Stimulated activated CD8-positive, alpha-beta memory T cell treated with anti-CD3 and anti-CD28 coated beads, Interleukin-7, amount 100 ng/mL, for 4 hours (primary cell): ENCODE results near the gene MUC5AC.
"Not testable (repeated sequence)": the region's sequence is repeated elsewhere in the genome, so short reads cannot be mapped to it uniquely, and the experiment has no call there.

Source experiments
- DNase-seq, 2 donors: peaks; one replicate each; pipeline ENCODE4 v3.0.0-alpha.2; 2020; ENCODE audit warnings: low read depth in 2 of 2

MUC5AC gene

DNA sequence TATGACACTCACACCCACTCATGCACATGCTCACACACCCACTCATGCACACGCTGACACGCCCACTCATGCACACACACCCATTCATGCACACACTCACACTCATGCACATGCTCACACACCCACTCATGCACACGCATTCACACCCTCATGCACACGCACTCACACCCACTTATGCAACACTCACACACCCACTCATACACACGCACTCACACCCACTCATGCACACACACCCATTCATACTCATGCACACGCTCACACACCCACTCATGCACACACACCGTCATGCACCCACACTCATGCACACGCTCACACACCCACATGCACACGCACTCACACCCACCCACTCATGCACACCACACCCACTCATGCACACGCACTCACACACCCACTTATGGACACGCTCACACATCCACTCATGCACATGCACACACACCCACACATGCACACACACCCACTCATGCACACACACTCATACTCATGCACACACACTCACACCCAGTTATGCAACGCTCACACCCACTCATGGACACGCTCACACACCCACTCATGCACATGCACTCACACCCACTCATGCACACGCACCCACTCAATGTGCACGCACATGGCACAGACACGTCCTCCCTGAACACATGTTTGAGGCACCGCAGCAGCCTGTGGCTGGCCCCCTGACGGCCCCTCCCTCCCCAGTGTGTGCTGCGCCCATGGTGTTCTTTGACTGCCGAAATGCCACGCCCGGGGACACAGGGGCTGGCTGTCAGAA, 17.9 kb downstream of the MUC5AC start:
- no peak for DNase-seq

DNA sequence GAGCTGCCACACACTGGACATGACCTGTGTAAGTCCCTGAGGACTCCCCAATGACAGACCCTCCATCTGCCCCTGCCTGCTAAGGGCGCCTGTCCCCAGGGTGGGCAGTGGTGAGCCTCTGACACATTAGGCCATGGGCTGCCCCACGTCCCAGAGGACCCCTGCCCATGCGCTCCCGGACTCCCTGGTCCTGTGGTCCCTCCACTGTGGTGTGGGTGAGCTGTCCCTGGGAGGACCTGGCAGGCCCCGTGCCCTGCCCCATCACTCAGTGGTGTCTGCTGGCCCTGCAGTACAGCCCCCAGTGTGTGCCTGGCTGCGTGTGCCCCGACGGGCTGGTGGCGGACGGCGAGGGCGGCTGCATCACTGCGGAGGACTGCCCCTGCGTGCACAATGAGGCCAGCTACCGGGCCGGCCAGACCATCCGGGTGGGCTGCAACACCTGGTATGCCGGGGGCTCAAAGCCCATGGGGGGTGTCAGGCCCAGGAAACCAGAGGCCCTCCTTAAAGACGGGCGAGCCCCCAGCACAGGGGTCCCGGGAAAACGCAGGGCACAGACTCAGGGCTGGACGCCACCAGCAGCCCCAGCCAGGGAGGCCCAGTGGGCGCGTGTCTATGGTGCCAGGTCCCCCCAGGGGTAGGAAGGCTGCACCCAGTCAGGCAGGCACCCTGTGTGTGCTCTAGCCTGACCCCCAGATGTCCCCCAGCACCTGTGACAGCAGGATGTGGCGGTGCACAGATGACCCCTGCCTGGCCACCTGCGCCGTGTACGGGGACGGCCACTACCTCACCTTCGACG, 18.7 kb downstream of the MUC5AC start:
- no peak for DNase-seq

DNA sequence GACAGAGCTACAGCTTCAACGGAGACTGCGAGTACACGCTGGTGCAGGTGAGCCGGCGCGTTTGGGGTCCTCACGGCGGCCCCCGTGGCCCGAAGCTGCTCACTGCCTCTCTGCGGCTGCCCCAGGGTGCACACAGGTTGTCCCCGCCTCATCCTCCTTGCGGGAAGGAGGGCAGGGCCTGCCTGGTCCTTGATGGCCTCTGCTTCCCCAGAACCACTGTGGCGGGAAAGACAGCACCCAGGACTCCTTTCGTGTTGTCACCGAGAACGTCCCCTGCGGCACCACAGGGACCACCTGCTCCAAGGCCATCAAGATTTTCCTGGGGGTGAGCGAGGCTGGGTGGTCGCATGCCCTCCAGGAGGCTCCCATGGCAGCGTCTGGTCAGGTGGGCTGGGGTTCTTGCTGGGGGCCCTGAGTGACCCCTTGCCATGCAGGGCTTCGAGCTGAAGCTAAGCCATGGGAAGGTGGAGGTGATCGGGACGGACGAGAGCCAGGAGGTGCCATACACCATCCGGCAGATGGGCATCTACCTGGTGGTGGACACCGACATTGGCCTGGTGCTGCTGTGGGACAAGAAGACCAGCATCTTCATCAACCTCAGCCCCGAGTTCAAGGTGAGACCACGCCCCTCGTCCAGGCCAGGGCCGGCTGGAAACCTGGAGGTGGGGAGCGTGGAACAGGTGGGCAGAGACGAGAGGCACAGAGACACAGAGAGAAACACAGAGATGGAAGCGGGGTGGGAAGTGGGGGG, 19.4 kb downstream of the MUC5AC start:
- no peak for DNase-seq

DNA sequence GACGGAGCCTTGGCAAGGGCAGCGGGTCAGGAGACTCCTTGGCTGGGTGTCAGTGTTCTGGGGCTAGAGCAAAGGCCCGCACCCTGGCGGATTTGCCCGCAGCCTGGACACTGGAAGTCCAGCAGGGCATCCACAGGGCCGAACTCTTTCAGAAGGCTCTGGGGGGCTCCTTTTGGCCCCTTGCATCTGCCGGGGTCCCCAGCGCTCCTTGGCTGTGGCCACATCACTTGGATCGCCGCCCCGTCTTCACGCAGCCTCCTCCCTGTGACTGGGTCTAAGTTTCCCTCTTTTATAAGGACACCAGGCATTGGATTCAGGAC, 20.0 kb downstream of the MUC5AC start:
- DNase-seq, result no peak

DNA sequence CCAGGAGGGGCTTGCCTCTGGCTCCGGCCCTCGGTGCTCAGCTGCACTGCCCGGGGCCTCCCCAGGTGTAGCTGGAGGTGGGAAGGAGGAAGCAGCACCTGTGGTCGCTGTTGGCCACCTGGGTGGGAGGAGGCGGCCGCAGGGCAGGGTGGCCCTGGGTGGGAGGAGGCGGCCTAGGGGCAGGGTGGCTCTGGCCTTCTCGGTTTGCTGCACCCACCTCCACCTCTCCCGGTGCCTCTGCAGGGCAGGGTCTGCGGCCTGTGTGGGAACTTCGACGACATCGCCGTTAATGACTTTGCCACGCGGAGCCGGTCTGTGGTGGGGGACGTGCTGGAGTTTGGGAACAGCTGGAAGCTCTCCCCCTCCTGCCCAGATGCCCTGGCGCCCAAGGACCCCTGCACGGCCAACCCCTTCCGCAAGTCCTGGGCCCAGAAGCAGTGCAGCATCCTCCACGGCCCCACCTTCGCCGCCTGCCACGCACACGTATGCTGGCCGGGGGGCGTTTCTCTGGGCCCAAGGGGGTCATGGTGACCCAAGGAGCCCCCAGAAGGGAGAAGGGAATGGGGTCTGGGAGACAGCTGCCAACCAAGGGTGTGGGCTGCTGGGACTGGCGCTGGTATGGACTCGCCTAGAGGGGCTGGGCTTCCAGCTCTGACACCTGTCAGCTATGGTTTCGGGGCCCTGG, 20.6 kb downstream of the MUC5AC start:
- DNase-seq, result no peak

DNA sequence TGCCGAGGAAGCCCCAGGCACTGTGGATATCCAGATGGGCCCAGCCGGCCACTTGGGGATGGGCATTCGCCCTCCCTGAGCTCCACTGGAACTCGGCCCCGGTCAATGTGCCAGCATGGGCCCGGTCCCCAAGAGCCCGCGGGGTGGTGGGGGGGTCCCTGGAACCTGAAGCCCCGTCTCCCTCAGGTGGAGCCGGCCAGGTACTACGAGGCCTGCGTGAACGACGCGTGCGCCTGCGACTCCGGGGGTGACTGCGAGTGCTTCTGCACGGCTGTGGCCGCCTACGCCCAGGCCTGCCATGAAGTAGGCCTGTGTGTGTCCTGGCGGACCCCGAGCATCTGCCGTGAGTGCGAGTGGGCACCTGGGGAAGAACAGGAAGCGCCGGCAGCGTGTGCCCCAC, 21.2 kb downstream of the MUC5AC start:
- no peak for DNase-seq

DNA sequence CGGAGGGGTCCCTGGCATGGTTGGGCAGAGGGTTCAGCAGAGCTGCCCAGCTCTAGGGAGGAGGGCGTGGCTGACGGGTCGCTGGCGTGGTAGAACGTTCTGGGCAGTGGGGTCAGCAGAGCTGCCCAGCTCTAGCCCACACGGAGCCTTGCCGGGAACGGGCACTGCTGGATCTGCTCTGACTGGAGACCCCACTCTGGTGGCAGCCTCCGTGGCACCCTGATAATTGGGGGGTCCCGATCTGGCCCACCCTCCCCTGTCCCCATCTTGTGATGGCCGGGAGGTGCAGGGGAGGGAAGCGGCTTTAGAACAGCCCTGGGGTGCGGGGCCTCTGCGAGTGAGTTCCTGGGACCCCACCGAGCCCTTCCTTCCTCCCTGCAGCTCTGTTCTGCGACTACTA, 21.9 kb downstream of the MUC5AC start:
- DNase-seq, result no peak

DNA sequence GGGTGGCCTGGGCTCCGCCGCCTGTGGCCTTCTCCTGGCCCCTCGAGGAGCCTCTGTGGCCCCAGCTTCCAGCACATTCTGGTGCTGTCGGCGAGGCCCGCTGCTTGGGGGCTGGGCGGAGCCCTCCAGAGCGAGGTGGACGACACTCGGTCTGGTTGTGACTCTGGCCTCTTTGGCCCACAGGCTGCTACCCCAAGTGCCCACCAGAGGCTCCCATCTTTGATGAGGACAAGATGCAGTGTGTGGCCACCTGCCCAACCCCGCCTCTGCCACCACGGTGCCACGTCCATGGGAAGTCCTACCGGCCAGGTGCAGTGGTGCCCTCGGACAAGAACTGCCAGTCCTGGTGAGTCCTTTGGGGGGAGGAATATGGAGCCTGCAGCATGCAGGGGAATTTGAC, 22.4 kb downstream of the MUC5AC start:
- no peak for DNase-seq

DNA sequence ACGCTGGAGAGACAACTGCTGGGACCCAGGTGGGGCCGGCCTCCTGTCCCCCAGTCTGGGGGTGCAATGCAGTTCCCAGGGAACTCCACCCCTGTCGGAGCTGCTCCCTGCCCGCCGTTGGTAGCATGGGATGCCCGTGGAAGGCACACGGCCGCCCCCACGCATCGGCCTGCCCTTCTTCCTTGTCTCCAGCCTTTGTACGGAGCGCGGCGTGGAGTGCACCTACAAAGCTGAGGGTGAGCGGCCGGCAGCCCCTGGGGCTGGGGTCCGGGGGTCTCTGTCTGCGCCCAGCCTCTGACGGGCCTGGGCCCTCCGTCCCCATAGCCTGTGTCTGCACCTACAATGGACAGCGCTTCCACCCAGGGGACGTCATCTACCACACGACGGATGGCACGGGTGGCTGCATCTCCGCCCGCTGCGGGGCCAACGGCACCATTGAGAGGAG, 23.2 kb downstream of the MUC5AC start:
- no peak for DNase-seq

DNA sequence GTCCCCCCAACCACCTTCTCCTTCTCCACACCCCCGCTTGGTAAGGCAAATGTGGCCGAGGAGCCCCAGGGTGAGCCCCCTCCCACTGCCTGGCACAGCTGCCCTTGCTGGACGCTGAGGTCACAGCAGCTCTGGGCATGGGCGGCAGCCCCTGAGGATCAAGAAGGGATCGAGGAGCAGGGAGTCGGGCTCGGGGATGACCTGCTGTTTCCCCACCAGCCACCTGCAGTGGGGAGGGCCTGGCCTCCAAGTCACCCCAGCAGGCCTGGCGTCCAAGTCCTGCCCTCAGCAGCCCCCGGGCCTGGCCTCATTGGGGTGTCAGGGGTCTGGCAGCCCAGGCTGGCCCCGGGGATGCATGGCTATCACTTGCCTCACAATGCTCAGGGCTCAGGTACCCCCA, 23.7 kb downstream of the MUC5AC start:
- DNase-seq, result no peak

DNA sequence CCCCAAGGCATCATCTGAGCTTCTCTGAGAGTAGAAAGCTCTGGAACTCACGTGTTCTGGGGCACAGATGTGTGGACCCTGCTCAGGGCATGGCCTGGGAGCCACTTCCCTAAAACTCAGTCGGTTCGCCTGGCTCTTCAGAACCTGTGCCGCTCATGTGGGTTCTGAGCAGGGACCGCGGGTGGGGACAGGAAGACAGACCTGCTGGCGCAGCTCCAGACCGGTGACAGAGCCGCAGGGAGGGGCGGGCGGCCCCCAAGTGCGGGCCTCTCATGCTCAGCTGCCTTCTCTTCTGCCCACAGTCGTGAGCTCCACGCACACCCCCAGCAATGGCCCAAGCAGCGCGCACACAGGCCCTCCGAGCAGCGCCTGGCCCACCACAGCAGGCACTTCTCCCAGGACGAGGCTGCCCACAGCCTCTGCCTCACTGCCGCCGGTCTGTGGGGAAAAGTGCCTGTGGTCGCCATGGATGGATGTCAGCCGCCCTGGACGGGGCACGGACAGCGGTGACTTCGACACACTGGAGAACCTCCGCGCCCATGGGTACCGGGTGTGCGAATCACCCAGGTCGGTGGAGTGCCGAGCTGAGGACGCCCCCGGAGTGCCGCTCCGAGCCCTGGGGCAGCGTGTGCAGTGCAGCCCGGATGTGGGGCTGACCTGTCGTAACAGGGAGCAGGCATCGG, 24.2 kb downstream of the MUC5AC start:
- DNase-seq, result no peak

DNA sequence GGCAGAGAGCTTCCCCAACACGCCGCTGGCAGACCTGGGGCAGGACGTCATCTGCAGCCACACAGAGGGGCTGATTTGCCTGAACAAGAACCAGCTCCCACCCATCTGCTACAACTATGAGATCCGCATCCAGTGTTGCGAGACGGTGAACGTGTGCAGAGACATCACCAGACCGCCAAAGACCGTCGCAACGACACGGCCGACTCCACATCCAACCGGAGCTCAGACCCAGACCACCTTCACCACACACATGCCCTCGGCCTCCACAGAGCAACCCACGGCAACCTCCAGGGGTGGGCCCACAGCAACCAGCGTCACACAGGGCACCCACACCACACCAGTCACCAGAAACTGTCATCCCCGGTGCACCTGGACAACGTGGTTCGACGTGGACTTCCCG, 26.4 kb downstream of the MUC5AC start:
- DNase-seq, result not testable (repeated sequence)

DNA sequence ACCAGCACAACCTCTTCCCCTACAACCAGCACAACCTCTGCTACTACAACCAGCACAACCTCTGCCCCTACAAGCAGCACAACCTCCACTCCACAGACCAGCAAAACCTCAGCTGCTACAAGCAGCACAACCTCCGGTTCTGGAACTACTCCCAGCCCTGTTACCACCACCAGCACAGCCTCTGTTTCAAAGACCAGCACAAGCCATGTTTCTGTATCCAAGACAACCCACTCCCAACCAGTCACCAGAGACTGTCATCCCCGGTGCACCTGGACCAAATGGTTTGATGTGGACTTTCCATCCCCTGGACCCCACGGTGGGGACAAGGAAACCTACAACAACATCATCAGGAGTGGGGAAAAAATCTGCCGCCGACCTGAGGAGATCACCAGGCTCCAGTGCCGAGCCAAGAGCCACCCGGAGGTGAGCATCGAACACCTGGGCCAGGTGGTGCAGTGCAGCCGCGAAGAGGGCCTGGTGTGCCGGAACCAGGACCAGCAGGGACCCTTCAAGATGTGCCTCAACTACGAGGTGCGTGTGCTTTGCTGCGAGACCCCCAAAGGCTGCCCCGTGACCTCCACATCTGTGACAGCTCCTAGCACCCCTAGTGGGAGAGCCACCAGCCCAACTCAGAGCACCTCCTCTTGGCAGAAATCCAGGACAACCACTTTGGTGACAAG, 30.8 kb downstream of the MUC5AC start:
- not testable (repeated sequence) for DNase-seq

DNA sequence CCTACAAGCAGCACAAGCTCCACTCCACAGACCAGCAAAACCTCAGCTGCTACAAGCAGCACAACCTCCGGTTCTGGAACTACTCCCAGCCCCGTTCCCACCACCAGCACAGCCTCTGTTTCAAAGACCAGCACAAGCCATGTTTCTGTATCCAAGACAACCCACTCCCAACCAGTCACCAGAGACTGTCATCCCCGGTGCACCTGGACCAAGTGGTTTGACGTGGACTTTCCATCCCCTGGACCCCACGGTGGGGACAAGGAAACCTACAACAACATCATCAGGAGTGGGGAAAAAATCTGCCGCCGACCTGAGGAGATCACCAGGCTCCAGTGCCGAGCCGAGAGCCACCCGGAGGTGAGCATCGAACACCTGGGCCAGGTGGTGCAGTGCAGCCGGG, 32.1 kb downstream of the MUC5AC start:
- not testable (repeated sequence) for DNase-seq

DNA sequence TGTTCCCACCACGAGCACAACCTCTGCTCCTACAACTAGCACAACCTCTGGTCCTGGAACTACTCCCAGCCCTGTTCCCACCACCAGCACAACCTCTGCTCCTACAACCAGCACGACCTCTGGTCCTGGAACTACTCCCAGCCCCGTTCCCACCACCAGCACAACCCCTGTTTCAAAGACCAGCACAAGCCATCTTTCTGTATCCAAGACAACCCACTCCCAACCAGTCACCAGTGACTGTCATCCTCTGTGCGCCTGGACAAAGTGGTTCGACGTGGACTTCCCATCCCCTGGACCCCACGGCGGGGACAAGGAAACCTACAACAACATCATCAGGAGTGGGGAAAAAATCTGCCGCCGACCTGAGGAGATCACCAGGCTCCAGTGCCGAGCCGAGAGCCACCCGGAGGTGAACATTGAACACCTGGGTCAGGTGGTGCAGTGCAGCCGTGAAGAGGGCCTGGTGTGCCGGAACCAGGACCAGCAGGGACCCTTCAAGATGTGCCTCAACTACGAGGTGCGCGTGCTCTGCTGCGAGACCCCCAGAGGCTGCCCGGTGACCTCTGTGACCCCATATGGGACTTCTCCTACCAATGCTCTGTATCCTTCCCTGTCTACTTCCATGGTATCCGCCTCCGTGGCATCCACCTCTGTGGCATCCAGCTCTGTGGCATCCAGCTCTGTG, 34.2 kb downstream of the MUC5AC start:
- not testable (repeated sequence) for DNase-seq

DNA sequence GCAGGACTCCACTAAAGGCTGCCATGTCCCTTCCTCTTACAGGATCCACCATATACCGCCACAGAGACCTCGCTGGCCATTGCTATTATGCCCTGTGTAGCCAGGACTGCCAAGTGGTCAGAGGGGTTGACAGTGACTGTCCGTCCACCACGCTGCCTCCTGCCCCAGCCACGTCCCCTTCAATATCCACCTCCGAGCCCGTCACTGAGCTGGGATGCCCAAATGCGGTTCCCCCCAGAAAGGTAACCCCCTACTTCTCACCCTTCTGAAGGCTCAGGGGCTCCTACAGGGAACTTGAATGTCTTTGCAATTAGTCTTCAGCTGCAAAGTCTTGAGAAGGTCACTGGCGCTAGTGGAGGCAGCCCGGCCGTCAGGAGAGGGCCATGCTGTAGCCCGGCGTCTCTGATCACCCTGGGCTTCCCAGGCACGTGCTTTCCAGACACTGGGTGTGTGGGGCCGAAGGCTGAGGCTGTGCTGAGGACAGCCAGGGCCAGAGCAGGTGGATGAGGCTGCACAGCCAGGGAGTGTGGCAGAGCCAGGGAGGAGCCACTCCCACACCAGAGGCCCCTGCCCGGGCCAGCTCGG, 35.1 kb downstream of the MUC5AC start:
- no peak for DNase-seq

DNA sequence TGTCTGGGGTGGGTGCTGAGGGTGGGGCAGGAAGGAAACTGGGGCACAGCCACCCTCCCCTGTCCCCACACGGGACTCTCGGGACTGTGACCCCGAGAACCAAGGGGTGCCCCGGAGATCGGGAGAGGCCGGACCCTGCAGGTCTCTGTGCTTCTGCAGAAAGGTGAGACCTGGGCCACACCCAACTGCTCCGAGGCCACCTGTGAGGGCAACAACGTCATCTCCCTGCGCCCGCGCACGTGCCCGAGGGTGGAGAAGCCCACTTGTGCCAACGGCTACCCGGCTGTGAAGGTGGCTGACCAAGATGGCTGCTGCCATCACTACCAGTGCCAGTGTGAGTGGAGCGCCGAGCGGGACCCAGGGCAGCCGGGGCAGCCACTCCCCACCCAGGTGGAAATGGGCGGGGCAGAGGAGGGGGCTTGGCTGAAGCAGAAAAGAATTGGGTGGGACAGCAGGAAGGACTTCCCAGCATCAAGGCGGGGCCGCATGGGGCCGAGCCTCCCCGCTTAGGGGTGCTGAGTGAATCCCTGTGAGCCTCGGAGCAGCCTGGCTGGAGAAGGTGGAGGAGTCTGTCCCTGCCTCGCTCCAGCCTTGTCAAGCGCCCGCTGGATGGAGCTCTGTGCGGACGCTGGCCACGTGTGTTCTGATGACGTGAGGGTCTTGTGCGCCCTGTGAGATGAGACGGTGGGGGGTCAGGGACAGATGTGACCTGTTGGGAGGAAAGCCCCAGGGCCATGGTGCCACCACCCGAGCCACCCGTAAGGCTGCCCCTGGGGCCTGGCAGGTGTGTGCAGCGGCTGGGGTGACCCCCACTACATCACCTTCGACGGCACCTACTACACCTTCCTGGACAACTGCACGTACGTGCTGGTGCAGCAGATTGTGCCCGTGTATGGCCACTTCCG, 35.8 kb downstream of the MUC5AC start:
- no peak for DNase-seq

DNA sequence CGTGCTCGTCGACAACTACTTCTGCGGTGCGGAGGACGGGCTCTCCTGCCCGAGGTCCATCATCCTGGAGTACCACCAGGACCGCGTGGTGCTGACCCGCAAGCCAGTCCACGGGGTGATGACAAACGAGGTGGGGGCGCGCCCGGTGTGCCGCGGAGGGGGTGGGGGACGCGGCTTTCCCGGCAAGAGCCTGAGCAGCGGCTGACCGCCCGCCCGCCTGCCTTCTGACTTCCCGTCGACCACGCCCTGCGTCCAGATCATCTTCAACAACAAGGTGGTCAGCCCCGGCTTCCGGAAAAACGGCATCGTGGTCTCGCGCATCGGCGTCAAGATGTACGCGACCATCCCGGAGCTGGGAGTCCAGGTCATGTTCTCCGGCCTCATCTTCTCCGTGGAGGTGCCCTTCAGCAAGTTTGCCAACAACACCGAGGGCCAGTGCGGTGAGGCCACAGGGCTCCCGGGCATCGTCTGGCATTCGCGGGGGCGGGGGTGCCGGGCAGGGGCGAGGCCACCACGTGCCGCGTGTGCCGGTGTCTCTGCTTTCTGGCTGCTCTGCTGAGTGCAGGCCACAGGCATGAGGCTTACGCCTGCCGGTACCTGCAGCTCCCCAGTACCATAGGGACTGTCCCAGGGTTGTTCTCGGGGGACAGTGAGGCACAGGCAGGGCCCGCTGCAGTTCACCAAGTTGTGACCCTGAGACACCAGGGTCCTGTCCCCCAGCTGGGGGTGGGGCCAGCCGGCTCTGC, 36.7 kb downstream of the MUC5AC start:
- no peak for DNase-seq
